HG02943 (cell line): Measurements from ENCODE around the gene KLHL26.
"Not testable (repeated sequence)": the region's sequence is repeated elsewhere in the genome, so short reads cannot be mapped to it uniquely, and the experiment has no call there.

ENCODE experiments used
- ATAC-seq: cut with Tn5 transposase; IDR thresholded peaks from one replicate; pipeline ENCODE4 v1.9.1; 2021; ENCODE audit warnings: mild to moderate bottlenecking, low read depth, moderate library complexity; ENCODE audit not compliant: unreplicated experiment

KLHL26 gene, protein sequence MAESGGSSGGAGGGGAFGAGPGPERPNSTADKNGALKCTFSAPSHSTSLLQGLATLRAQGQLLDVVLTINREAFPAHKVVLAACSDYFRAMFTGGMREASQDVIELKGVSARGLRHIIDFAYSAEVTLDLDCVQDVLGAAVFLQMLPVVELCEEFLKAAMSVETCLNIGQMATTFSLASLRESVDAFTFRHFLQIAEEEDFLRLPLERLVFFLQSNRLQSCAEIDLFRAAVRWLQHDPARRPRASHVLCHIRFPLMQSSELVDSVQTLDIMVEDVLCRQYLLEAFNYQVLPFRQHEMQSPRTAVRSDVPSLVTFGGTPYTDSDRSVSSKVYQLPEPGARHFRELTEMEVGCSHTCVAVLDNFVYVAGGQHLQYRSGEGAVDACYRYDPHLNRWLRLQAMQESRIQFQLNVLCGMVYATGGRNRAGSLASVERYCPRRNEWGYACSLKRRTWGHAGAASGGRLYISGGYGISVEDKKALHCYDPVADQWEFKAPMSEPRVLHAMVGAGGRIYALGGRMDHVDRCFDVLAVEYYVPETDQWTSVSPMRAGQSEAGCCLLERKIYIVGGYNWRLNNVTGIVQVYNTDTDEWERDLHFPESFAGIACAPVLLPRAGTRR

DNA sequence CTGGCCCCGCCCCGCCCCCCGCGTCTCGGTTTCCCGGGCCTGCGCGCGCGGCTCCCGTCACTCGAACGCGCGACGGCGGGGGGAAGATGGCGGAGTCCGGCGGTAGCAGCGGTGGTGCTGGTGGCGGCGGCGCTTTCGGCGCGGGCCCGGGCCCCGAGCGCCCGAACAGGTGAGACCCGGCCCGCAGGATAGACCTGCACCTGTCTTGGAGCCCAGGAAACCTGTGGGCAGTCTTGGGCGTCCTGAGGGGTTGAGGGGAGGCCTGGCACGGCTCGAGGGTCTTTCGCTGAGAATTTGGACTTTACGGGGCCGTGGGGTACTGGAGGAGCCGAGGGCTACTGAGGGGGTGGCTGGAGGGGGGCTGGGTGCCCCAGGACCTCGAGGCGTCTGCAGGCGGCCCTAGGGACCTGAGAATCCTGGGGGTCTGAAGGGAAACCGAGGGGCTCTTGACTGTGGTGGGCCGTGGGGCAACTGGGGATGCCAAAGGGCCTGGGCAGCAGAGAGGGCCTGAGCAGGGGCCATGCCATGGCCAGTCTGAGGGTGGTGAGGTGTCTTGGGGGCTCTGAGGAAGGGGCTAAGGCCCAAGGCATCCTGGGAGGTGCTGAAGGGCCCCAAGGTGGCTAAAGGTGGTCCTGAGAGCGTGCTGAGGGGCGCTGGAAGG, at the start of gene KLHL26:
TSS of gene KLHL26 (plus strand) at position 60 of the 661 bp plus-strand sequence. CDS start at position 87, 27 bp downstream.
- ATAC-seq = no peak

DNA sequence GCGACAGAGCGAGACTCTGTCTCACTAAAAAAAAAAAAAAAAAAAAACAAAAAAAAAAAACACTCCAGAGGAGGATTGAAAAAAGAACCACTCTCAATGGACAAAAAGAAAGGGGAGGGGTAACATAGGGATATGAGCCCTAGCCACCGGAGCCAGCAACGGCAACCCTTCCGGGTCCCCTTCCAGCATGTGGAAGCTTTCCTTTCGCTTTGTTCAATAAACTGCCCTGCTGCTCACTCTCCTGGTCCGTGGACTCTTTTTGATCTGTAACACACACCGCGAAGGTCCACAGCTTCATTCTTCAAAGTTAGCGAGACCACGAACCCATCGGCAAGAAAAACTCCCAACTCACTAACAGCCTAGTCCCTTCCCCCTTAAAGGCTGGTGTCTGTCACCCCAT, 49.3 kb upstream of the KLHL26 start:
- no peak for ATAC-seq

DNA sequence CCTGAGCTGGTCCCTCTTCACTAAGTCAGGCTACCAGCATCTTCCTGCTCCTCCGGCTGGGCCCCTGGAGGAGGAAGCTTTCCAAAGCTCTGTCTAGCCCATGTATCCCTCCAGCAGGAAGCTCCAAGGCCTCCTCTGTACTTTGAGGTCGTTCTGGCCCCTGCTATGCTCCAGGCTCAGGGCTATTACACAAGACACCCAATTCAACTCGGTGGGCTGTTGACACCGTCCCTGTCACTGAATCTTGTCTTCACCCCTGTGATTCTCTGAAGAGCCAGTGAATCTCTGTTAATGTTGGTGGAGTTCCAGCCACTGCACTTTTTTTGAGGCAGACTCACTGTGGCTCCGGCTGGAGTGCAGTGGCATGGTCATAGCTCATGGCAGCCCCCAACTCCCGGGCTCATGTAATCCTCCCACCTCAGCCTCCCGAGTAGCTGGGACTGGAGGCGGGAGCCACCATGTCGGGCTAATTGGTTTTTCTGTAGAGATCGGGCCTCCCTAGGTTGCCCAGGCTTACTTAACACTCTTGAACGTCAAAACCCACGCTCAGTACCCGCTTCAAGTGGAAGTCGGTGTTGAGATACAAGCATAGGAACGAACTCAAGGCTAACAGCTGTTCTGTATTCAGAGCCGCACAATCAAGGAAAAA, 48.7 kb upstream of the KLHL26 start:
- ATAC-seq = peak; percentile 3

DNA sequence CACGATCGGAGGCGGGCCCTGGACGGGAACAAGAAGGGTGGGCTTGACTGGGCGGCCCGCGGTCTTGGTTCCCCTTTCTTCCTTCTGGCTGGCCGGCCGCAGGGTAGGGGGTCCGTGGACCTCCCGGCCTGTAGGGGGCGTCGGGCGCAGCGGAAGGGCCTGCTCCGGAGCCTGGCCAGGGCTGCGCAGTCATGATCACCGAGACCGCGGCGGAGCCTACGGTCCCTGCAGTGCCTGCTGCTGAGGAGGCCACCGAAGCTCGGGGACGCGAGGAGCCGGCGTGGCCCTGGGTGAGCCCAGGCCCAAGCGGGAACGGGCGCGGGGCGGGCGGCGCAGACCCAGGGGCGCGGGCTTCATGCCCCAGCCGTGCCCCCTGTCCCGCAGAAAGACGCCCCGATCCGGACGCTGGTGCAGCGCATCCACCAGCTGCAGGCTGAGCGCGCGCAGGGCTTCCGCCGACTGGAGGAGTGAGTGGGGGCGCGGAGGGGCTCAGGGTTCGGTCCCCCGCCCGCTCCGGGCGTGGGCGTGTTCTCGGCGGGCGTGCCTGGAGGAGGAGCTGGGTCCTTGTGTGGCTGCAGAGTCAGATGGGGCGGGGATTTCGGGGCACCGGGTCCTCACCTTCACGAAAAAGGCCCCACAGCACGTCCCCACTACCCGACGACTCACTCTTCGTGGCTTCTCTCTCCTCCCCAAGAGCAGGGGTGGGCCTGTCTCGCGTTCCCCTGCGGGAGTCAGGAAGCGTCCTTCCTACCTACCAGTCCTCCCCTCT, 48.0 kb upstream of the KLHL26 start, which contains the start of gene REX1BD:
TSS of gene REX1BD (plus strand) at position 188 of the 769 bp plus-strand sequence. CDS start at position 192, 4 bp downstream.
- peak; percentile 55 for ATAC-seq

DNA sequence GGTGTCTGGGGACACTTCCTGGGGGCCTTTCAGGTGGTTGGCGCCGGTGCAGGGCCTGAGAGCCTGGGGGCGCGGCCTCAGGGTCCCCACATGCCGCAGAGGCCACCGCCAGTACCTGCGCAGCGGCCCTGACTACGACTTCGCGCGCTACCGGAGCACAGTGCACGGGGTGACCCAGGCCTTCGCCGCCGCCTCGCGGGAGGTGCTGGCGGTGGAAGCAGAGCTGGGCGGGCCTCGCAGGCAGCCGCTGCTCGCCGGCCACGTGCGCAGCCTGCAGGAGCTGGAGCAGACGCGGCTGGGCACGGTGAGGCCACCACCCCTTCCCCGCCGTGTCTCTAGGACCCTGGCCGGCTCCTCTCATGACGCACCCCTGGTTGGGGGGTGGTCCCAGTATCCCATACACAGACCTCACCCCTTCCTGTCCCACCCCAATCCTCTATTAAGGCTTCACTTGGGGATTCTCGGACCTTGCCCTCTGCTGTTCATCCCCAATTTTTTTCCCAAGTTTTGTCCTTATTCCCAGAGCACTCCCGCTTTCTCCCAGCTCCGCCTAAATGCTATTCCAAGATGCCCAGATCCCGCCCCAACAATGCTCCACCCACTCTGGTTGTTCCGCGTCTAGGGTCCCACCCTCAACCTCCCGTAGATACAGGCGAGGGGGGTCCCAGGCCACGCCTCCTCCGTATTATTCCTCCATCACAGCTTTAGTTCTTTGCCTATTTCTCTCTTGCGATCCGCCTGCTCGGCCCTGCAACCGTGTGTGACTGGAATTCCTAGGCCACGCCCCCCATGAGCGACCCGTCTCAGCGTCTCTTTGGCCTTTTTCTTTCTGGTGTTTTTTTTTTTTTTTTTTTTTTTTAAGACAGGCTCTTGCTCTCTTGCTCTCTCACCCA, 47.2 kb upstream of the KLHL26 start:
- ATAC-seq = peak; percentile 22

DNA sequence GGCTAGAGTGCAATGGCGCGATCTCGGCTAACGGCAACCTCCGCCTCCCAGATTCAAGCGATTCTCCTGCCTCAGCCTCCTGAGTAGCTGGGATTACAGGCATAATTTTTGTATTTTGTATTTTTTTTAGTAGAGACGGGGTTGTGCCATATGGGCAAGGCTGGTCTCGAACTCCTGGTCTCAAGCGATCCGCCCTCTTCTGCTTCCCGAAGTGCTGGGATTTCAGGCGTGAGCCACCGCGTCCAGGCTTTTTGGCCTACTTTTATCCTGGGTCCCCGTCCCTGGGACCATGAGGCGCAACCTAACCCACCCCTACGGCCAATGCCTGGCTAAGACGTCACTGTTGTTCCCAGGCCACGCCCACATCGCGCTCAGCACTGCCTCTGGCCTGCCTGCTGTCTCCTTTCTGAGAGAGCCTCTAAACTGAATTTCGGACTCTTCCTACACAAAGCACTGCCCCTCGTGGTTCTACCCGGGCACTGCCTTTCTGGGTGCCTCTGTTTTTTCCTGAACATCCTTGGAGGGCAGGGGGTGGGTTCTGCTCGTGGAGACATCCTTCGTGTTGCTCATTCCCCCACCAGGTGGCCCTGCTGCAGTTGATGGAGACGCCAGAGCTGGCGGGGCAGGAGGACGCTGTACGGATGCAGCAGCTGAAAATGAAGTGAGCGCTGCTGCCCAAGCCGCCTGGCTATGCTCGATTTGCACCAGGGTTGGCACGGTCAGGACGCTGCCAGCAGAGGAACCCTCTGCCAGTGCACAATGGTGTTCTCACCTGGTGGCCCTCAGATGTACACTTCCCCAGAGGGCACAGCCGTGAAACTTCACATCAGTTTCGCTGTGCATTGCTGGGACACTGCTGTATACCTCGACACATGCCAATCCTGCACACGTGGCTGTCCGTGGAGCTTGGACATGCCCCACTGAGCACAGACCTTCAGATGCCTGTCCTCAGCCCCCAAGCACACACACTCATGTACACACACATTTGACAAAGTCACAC, 46.3 kb upstream of the KLHL26 start:
- no peak for ATAC-seq

DNA sequence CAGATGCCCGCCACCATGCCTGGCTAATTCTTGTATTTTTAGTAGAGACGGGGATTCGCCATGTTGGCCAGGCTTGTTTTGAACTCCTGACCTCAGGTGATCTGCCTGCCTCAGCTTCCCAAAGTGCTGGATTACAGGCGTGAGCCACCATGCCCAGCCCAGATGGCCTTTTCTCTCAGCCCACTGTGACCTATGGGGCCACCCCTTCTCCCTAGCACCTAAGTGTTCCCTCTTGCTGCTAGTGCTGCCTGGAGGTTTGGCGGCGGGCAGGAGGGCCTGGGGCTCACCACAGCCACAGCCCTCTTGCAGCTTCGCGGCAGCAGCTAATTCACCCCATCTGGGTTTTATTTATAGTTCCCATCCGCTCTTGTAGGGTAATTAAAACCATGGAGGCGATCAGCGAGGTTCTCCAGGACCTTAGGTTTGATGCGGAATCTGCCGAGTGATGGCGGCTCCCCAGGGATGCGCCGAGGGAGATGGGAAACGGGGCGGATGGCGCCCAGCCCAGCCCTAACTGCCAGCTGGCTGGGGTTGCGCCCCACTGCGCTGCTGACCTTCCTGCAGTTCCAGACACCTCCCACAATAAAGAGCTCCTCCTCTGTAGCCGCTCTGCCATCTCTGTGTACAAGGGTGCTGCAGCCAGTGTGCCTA, 45.0 kb upstream of the KLHL26 start:
- no peak for ATAC-seq

DNA sequence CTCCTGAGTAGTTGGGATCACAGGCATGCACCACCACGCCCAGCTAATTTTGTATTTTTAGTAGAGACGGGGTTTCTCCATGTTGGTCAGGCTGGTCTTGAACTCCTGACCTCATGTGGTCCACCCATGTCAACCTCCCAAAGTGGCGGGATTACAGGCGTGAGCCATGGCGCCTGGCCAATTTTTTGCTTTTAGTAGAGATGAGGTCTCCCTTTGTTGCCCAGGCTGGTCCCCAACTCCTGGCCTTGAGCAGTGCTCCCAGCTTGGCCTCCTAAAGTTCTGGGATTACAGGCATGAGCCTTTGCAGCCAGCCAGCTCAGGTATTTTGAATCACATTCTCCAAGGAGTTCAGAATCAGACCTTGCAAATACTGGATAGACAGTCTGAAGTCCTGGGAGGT, 44.1 kb upstream of the KLHL26 start:
- ATAC-seq = not testable (repeated sequence)

DNA sequence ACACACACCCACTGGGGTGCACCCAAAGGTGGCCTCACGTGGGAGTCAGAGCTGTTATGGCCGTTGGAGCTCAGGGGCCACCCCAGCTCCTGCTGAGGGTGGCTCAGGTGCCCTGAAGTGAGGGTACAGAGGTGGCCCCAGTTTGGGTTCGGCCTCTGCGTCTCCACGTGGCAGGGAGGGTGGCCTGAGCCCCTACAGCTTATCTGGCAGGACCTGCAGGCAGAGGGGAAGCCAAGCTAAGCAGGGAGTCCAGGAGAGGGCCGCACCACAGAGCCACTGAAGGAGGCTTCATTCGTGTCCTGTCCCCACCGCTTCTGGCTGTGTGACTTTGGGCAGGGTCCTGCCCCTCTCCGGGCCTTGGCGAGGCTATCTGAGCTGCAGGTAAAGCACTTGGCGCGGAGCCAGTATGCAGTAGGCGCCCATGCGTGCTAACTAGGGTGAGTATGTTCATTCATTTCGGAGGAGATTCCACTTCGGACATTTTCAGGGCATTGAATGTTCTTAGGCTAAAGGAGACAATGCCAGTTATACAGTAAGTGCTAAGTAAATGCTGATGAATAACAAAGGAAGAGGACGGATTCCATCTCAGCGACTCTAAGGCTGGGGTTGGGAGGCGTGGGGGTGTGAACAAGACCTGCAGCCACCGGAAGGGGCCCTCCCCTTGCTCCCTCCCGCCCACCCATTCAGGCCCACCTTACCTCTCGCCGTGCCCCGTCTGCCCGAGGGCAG, 43.3 kb upstream of the KLHL26 start:
- ATAC-seq = no peak

DNA sequence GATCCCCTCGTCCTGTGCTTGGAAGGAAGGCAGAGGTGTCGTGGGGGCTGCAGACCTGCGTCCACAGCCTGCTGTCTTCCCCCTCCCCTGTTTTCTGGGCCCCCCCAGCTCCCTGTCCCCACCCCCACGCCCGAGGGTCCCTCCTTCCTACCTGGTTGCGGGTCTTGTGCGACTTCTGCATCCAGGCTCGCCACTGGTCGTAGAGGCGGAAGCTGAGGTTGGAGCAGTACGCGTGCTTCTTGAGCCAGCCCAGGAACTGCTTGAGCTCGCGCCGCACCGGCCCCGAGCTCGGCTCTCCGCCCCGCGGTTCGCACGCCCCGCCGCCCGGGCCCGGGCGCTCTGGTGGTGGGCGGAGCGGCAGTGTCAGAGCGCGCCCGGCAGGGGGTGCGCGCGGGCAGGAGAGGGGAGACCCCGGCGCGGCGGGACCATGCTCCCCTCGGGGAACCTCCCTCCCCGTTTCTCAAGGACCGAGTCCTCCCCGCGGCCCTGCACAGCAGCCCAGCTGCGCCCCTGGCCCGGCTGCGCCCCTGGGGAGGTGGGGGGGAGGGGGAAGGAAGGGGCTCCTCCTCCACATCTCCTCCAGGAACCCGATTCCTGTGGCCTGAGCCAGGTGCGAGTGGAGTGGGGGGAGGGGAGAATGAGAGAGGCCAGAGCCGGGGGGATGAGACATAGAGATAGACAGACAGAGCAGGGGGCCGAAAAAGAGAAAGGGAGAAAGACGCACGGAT, 42.6 kb upstream of the KLHL26 start:
- ATAC-seq = no peak

DNA sequence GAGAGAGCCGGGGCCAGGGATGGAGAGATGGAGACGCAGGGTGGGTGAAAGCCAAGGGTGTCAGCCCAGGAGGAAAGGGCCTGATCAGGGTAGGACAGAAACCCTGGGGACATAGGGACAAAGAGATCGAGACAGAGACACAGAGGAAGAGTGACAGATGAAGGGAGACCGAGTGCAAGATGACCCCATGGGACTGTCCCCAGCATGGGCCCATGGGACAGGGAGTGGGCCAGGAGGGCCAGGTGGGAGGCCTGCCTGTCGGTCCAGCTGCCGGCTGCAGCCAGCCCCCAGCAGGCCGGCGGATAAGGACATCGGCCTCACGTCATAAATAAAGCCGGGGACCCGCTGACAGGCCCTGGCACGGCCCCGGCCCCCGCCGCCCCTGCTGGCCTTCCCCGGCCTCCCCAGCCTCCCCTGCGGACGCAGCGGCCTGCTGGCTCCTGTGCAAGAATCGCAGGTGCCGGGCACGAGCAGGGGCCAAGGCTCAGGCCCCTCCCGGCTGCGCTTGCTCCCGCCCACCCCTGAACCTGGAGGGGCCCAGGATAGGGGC, 41.9 kb upstream of the KLHL26 start:
- no peak for ATAC-seq

DNA sequence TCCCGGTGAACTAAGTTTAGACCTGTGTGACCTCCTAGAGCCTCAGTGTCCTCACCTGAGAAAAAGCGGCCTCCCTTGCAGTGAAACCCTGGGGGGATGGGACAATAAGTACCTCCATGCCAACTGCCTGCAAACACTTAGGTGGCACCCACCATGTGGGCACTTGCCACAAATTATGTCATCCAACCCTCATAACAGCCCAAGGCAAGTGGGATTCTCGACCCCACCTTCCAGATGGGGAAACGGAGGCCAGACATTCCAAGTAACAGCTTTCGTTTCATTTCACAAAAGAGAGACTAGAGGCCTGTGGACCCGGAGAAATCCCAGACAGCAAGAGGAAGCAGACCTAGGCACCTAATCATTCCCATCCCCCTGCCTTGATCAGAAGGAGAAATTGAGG, 41.4 kb upstream of the KLHL26 start:
- ATAC-seq = no peak

DNA sequence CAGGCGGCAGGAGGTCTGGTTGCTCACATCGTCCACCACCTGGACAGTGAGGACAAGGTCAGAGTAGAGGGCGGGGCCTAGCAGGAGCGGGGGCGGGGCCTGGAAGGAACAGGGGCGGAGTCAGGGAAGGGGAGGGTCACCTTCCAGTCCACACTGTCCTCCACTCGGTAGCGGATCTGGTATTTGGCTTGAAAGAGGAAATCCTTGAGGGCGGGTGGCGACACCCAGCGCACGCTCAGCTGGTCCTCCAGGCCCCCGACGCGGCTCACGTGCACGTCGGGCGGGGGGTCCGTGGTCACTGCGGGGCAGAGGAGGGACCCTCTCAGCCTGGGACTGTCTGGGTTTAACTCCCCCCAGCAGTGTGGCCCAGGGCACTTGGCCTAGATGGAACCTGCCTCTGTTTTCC, 40.1 kb upstream of the KLHL26 start:
- ATAC-seq = no peak

DNA sequence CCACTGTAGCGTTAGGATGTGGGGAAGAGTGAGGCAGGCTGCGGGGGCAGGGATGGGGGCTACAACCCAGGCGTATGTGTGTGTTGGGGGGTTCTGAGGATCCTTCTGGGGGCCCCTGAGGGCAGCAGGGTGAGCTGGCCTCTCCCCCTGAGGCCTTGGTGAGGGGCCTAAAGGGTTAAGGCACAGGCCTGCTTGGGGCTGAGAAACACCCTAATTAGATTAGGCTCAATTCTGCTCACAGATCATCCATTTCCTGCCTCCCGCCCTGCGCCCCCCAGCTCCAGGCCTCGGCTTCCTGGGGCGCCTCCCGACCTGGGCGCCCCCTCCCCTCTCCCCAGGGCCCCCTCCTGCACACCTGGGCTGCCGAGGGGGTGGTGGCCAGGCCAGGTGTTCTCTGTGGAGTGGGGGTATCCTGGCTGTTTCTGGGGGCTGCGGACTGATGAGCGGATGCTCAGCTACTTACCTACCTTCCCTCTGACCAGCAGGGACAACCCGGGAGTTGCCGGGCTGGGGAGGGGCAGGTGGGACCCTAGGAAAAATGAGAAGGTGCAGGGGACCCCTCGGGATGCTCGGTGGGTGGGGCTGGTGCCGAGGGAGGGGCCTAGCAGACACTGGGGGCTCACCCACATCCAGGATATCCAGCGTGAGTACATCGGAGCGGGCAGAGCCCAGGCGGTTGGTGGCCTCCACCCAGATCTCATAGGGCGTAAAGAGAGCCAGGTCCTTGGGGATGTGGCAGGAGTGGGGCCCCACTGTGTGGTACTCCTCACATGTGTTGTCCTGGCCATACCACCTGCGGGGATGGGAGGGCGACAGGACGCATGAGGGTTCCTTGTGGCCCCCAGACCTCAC, 38.8 kb upstream of the KLHL26 start:
- no peak for ATAC-seq

DNA sequence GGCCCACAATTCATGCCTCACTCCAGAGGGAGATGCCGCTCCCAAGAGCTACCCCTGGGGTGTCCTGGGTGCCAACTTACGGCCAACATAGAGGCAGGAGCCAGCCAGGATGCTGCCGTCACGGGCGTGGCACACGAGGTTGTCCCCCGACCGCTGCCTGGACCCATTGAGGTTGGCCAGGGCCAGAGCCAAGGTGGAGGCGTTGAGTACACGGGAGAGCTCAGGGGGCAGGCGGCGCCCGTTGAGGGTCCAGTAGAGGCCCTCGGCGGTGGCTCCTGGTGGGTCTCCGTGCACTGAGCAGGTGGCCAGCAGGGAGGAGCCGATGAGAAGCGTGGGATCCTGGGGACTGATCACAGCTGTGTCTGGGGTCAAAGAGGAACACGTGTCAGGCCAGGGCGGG, 37.3 kb upstream of the KLHL26 start:
- ATAC-seq = no peak
